AG10803 (cell line): Measurements from ENCODE around the gene RAC2.

ENCODE experiments used
- DNase-seq: peaks from one replicate; pipeline ENCODE4 v3.0.0; 2010; ENCODE audit warnings: low read depth
- H3K4me3 ChIP-seq: 2 replicates; pipeline ENCODE4 v1.5.1; 2011; ENCODE audit warnings: mild to moderate bottlenecking, low read length, control low read depth
- CTCF ChIP-seq: conservative IDR thresholded peaks from 2 replicates; pipeline ENCODE4 v1.5.1; 2011; ENCODE audit warnings: mild to moderate bottlenecking, low read length, control low read depth, inconsistent platforms

Gene RAC2

DNA sequence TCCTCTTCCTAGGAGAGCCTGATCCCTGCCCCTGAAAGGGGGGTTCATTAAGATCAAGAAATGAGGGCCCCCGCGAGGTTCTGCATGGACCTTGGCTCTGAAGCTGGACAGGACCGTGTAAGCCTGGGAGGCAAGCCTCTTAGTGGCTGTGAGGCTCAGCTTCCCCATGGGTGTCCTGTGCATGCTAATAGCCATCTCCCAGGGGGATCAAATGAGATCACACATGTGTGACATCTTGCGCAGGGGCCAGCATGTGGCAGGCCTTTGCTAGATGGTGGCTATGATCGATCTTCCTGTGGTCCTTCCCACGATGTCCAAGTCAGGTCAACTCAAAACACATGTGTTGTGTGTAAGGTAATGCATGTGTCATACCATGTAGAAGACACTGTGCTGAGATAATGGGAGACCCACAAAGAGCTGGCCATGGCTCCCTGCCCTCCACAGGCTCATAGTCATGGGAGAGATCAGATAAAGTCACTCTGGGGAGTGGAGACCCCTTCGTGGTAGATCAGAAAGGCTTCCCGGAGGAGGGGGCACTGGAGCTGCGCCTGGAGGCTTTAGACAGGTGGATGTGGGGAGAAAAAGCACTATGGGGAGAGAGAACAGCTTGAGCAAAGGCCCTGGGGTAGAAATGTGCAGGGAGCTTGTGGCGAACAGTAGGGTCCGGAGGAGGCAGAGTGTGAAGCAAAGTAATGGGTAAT is 3.7 kb downstream of the RAC2 start:
- DNase-seq = no peak
- no peak for TF ChIP-seq CTCF
- no peak overlapping the region for H3K4me3 ChIP-seq

- H3K4me3 ChIP-seq = no peak overlapping the region
- no peak for TF ChIP-seq CTCF
- DNase-seq = no peak
Measured at GRCh38 chr22:37239336-37240239, 4.5 kb downstream of the RAC2 start.

DNA sequence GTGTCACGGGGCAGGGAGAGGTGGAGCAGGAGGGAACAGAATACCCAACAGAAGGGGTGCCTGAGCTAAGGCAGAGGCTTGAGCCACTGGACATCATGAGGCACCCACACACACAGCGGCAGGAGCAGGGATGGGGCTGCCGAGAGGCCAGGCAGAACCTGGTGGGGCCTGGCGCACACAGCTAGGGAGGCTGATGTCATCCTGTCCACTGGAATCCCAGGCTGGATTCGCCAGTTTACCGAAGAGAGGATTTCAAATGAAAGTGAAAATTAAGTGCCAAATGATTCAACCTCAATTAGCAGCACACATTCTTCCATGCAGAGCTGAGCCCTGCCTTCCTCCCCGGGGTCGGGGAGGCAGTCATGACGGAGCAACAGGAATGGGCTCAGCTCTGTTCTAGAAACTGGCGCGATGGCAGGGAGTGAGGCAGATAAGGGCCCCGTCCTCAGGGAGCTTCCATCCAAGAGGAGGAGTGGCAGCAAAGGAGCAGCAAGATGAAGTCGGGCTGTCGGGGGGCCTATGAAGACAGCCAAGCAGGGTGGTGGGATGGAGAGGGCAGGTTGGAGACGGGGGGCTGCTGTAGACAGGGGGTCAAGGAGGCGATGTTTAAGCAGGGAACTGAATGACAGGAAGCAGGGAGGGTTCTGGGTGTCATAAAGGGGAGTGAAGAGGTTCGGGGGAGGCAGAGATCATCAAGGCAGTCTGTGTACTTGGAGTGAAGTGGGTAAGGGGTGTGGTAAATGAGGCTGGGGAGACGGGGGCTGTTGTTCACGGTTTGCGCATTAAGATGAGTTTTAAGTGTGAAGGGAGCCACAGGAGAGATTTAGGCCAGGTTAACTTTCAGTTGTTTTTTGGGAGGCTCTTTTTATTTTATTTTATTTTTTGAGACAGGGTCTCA is 6.4 kb downstream of the RAC2 start:
- H3K4me3 ChIP-seq = no peak overlapping the region
- DNase-seq = peak; percentile 51
- TF ChIP-seq CTCF = no peak

DNA sequence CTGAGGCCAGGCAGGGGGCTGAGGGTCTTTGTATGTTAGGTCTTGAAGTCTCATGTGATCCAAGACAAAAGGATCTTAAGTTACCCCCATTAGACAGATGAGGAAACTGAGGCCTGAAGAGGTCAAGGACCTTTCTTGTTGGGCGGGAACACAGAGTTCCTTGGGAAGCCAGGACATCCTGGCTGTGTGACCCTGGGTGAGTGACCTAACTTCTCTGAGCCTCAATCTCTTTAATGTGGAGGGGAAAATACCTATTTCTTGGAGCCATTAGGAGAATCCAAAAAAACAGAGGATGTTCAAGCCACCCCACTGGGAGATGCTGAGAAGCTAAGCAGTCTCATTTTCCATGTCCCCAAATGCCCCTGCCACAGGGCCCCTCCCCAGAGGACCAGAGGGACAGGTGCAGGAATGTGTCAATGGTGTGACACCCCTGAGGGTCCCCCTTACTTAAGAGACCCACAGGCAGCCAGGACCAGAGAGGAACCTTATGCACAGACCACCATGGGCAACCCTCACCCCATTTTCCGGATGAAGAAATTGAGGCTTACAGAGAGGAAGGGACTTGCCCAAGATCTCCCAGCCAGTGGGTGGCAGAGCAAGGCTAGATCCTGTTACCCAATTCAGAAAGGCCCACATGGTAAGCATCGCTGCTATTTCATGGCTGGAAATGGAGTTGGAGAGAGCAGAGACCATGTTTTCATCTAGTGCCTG is 8.0 kb downstream of the RAC2 start:
- no peak overlapping the region for H3K4me3 ChIP-seq
- DNase-seq = no peak
- no peak for TF ChIP-seq CTCF

DNA sequence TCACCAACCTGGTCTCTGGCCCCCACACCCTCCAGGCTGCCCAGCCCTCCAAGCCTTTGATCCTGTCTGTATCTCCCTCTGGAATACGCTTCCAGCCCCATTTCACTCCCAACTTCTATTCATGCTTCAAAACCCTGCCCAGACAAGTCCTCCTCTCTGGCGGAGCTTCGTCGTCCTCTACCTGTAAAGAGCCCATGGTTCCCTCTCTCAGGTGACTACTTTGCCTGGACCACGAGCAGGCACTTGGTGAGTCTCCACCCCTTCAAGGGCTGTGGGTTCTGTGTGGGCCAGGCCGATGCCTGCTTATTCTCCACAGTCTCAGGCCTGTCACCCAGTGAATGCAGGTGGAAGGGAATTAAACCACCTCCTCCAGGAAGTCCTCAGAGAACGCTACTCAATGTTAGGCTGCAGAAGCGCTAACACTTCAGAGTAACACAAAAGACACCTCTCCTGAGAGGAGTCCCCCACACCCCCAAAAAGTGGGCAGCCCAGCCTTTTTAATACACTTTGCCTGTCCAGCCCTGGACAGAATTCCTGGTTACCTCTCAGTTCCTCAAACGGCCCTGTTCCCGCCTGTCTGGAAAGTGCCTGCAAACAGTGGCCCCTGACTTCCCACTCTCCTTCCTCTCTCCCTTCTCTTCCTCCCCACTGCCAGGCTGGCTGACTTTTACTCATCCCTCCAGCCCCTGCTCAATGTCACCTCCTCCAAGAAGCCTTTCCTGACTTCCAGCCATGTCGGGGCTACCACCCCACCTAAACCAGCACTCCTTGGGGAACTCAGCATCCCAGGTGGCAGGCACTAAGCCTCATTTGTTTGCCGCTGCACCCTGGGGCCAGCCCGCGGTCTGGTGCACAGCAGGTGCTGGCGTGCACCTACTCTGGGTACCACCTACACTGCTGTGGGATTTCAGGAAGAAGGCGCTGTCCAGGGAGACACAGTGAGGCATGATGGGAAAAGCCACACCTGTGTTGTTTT is 9.0 kb downstream of the RAC2 start:
- DNase-seq = no peak
- no peak for TF ChIP-seq CTCF
- no peak overlapping the region for H3K4me3 ChIP-seq
